IMR-90 (cell line): ENCODE measurements around the gene MAEA. TPM values are rescaled to one million over a fixed set of nuclear protein-coding genes. Genes with fewer than 3 reads are reported as not detected.

Source experiments
- ATAC-seq: fragments of 200-7000 bp; cut with Tn5 transposase; 2 replicates; pipeline ENCODE4 v1.9.1; 2020; ENCODE audit warnings: low read depth, mild to moderate bottlenecking, moderate library complexity
- BruUV-seq: library from RNA; stranded (reverse); fragments of 400-500 nt; replicated peaks from 2 replicates; lab custom pipeline; 2021; lab: Mats Ljungman, UMichigan
- CTCF ChIA-PET: fragments of 300-600 bp; formaldehyde crosslinking; extraction: SDS; loops from one replicate; lab custom pipeline; 2021; ENCODE audit warnings: antibody characterized with exemption; lab: Yijun Ruan, JAX
- POLR2A ChIA-PET: fragments of 300-600 bp; sonication (Branson Sonifier 250); formaldehyde crosslinking; loops from one replicate; lab custom pipeline; 2022; ENCODE audit warnings: antibody characterized with exemption; ENCODE audit not compliant: unreplicated experiment; lab: Charles Lee
- DNase-seq: peaks from one replicate; pipeline ENCODE4 v3.0.0; 2013
- H2AFZ ChIP-seq: replicated peaks from 2 replicates; pipeline ENCODE3; 2013; ENCODE audit warnings: low read length, mild to moderate bottlenecking; ENCODE audit not compliant: poor library complexity
- H2AK5ac ChIP-seq: 2 replicates; pipeline ENCODE4 v1.6.1; 2013; ENCODE audit warnings: low read depth, low read length, inconsistent platforms
- H2AK9ac ChIP-seq: replicated peaks from 2 replicates; pipeline ENCODE3; 2013; ENCODE audit warnings: mild to moderate bottlenecking, low read depth, low read length, moderate library complexity; ENCODE audit not compliant: poor library complexity
- H2BK120ac ChIP-seq: 2 replicates; pipeline ENCODE4 v1.6.1; 2013; ENCODE audit warnings: low read depth, low read length, inconsistent platforms
- H2BK15ac ChIP-seq: 3 replicates; pipeline ENCODE4 v1.6.1; 2013; ENCODE audit warnings: low read depth, low read length, inconsistent platforms
- H2BK20ac ChIP-seq: 2 replicates; pipeline ENCODE4 v1.6.1; 2013; ENCODE audit warnings: low read depth, mild to moderate bottlenecking, inconsistent platforms, low read length, moderate library complexity
- H2BK5ac ChIP-seq: 2 replicates; pipeline ENCODE4 v1.6.1; 2013; ENCODE audit warnings: mild to moderate bottlenecking, low read depth, low read length, inconsistent platforms; ENCODE audit not compliant: poor library complexity, severe bottlenecking
- H3K14ac ChIP-seq: replicated peaks from 2 replicates; pipeline ENCODE4 v1.6.1; 2013; ENCODE audit warnings: low read depth, low read length, inconsistent platforms
- H3K18ac ChIP-seq: 2 replicates; pipeline ENCODE4 v1.6.1; 2013; ENCODE audit warnings: low read depth, low read length, control low read depth
- H3K23ac ChIP-seq: 2 replicates; pipeline ENCODE4 v1.6.1; 2013; ENCODE audit warnings: low read depth, low read length, inconsistent platforms
- H3K27ac ChIP-seq: 2 replicates; pipeline ENCODE4 v1.5.1; 2013; ENCODE audit warnings: mild to moderate bottlenecking, control low read depth, low read length; ENCODE audit not compliant: insufficient read depth
- H3K27me3 ChIP-seq: 2 replicates; pipeline ENCODE4 v1.6.1; 2013; ENCODE audit warnings: low read length; ENCODE audit not compliant: control insufficient read depth, insufficient read depth
- H3K36me3 ChIP-seq: 2 replicates; pipeline ENCODE4 v1.6.1; 2013; ENCODE audit warnings: low read length, mixed read lengths; ENCODE audit not compliant: control insufficient read depth, insufficient read depth
- H3K4ac ChIP-seq: 2 replicates; pipeline ENCODE4 v1.6.1; 2013; ENCODE audit warnings: low read depth, low read length, inconsistent platforms
- H3K4me1 ChIP-seq: 2 replicates; pipeline ENCODE4 v1.6.1; 2013; ENCODE audit warnings: low read length, mixed read lengths; ENCODE audit not compliant: control insufficient read depth, insufficient read depth
- H3K4me2 ChIP-seq: 2 replicates; pipeline ENCODE4 v1.6.1; 2013; ENCODE audit warnings: low read depth, mild to moderate bottlenecking, control low read depth, low read length, moderate library complexity
- H3K4me3 ChIP-seq: 2 replicates; pipeline ENCODE4 v1.5.1; 2013; ENCODE audit warnings: low read depth, mild to moderate bottlenecking, control low read depth, low read length, moderate library complexity; ENCODE audit not compliant: insufficient read depth
- H3K56ac ChIP-seq: 2 replicates; pipeline ENCODE4 v1.6.1; 2013; ENCODE audit warnings: low read length, inconsistent platforms; ENCODE audit not compliant: insufficient read depth; ENCODE audit errors: extremely low read depth
- H3K79me1 ChIP-seq, 2 experiments: 2 replicates each; pipeline ENCODE4 v1.6.1; 2013; ENCODE audit warnings: low read length in 2 of 2, inconsistent platforms in 1 of 2, low read depth in 1 of 2
- H3K9ac ChIP-seq: 2 replicates; pipeline ENCODE4 v1.6.1; 2013; ENCODE audit warnings: low read depth, low read length, control low read depth
- H3K9me1 ChIP-seq: 2 replicates; pipeline ENCODE4 v1.6.1; 2013; ENCODE audit warnings: low read length, inconsistent platforms; ENCODE audit not compliant: insufficient read depth
- H3K9me3 ChIP-seq: 2 replicates; pipeline ENCODE4 v1.6.1; 2013; ENCODE audit warnings: low read length; ENCODE audit not compliant: control insufficient read depth, insufficient read depth
- H4K20me1 ChIP-seq: 2 replicates; pipeline ENCODE4 v1.6.1; 2013; ENCODE audit warnings: low read length, inconsistent platforms; ENCODE audit not compliant: insufficient read depth
- H4K5ac ChIP-seq: 2 replicates; pipeline ENCODE4 v1.6.1; 2013; ENCODE audit warnings: mild to moderate bottlenecking, low read depth, low read length, control low read depth
- H4K8ac ChIP-seq, 2 experiments: 2 replicates each; pipeline ENCODE4 v1.6.1; 2013; ENCODE audit warnings: low read depth in 2 of 2, low read length in 2 of 2, control low read depth in 1 of 2, inconsistent platforms in 1 of 2
- H4K91ac ChIP-seq: 2 replicates; pipeline ENCODE4 v1.6.1; 2013; ENCODE audit warnings: low read depth, low read length, inconsistent platforms; ENCODE audit not compliant: insufficient read depth
- MAZ ChIP-seq: IDR thresholded peaks from 2 replicates; pipeline ENCODE4 v1.6.1; 2012; ENCODE audit warnings: low read depth, mild to moderate bottlenecking, low read length, improper control_type of control experiment, moderate library complexity, borderline replicate concordance
- POLR2A ChIP-seq: IDR thresholded peaks from 2 replicates; pipeline ENCODE4 v1.6.1; 2012; ENCODE audit warnings: mild to moderate bottlenecking, low read depth, low read length
- WGBS, 2 experiments: methylation state at CpG; one replicate each; pipeline versions ENCODE4 v1.1.5 to v1.1.7; 2013; ENCODE audit warnings: missing lambda C conversion rate in 2 of 2; ENCODE audit not compliant: insufficient read length in 1 of 2; ENCODE audit errors: extremely low coverage in 2 of 2; 5-methylcytosine and 5-hydroxymethylcytosine counted together
- dilution Hi-C: fragments of 300-500 bp; cut with HindIII; formaldehyde crosslinking; loops from one replicate; pipeline ENCODE4 v1.14.3; 2018; ENCODE audit warnings: low sequenced_read_pairs; ENCODE audit not compliant: unreplicated experiment
- in situ Hi-C: fragments of 300-500 bp; cut with MboI; formaldehyde crosslinking; loops from 3 replicates; pipeline ENCODE4 v1.14.3; 2019; ENCODE audit warnings: low sequenced_read_pairs, inconsistent platforms, mixed read lengths
- intact Hi-C: fragments of 100-400 bp; cut with micrococcal nuclease; formaldehyde crosslinking; loops from 2 replicates; pipeline ENCODE4 v1.10.0; 2022
- polyA plus RNA-seq, 3 experiments: library from polyadenylated mRNA; depleted of rRNA; stranded (reverse); fragments of >200 nt; gene quantifications; 2 replicates each; pipeline ENCODE4 v1.2.3, GENCODE V29; 2012; ENCODE audit warnings: low replicate concordance in 1 of 3
- total RNA-seq: library from RNA; depleted of rRNA; stranded (reverse); fragments of >200 nt; gene quantifications from 2 replicates; pipeline ENCODE4 v1.2.3, GENCODE V29; 2012

MAEA gene
- total and polyA plus RNA-seq, 2 of the 4 experiments (the other 2 are of a cell fraction): 61.5 to 108 TPM

- intact Hi-C loops: loop anchor here (10.0 kb wide), 1 partner anchor 362 kb away; the partner anchor contains the start of genes TACC3 and TMEM129
- POLR2A ChIA-PET: no interaction called here
These were observed 72.8 kb downstream of the MAEA start for GRCh38 chr4:1362521-1362920.

More at GRCh38 chr4:1362521-1362920, 72.8 kb downstream of the MAEA start:
- dilution Hi-C loops (no loop called here), in situ Hi-C loops (no loop called here)
- no peak for TF ChIP-seq MAZ
- no peak for TF ChIP-seq POLR2A
- no peak overlapping the region for H4K91ac ChIP-seq
- no TSS peak for BruUV-seq
- no peak overlapping the region for H2BK120ac ChIP-seq
- H2BK15ac ChIP-seq: no peak overlapping the region
- H4K8ac ChIP-seq: no peak overlapping the region
- H3K79me1 ChIP-seq: no peaks in the 10 kb centered on the region; a peak in 1 of 4 replicates
- no peak overlapping the region for H2AK5ac ChIP-seq
- no peak overlapping the region for H3K9ac ChIP-seq
- no peak overlapping the region for H3K23ac ChIP-seq
- H2BK5ac ChIP-seq: no peak overlapping the region
- no peak overlapping the region for H3K18ac ChIP-seq
- no peaks in the 10 kb centered on the region for H4K20me1 ChIP-seq
- no peak overlapping the region for H2AFZ ChIP-seq
- no peaks in the 10 kb centered on the region for H3K27me3 ChIP-seq
- H4K5ac ChIP-seq: no peak overlapping the region
- no peak overlapping the region for H3K4me3 ChIP-seq
- peaks cover 22% of the 10 kb centered on the region for H3K36me3 ChIP-seq
- CTCF ChIA-PET: no interaction called here
- no peak overlapping the region for H3K4me2 ChIP-seq
- no peaks in the 10 kb centered on the region for H3K9me3 ChIP-seq
- 0 out of 2 replicates have a peak, but pooled peaks cover 2% of the 10 kb centered on the region for H3K4me1 ChIP-seq
- no peak overlapping the region for H3K14ac ChIP-seq
- no peak overlapping the region for H3K4ac ChIP-seq
- no peaks in the 10 kb centered on the region for H3K9me1 ChIP-seq
- no peak overlapping the region for H2AK9ac ChIP-seq
- H2BK20ac ChIP-seq: no peak overlapping the region
- H3K27ac ChIP-seq: no peak overlapping the region
- DNase-seq: no peak
- no peak for ATAC-seq
- WGBS, 2 experiments: 92% methylated on average over 16 of the region's 17 CpGs; no CpG with 5 or more reads in 1 of the 2 experiments
- H3K56ac ChIP-seq: no peak overlapping the region
